Measurements from ENCODE around the gene SLC1A4. TPM values are rescaled to one million over a fixed set of nuclear protein-coding genes. Genes with fewer than 3 reads are reported as not detected.

The SLC1A4 gene
- polyA plus RNA-seq, 3 donors = 3.2 to 4.5 (median 4.4) TPM

DNA sequence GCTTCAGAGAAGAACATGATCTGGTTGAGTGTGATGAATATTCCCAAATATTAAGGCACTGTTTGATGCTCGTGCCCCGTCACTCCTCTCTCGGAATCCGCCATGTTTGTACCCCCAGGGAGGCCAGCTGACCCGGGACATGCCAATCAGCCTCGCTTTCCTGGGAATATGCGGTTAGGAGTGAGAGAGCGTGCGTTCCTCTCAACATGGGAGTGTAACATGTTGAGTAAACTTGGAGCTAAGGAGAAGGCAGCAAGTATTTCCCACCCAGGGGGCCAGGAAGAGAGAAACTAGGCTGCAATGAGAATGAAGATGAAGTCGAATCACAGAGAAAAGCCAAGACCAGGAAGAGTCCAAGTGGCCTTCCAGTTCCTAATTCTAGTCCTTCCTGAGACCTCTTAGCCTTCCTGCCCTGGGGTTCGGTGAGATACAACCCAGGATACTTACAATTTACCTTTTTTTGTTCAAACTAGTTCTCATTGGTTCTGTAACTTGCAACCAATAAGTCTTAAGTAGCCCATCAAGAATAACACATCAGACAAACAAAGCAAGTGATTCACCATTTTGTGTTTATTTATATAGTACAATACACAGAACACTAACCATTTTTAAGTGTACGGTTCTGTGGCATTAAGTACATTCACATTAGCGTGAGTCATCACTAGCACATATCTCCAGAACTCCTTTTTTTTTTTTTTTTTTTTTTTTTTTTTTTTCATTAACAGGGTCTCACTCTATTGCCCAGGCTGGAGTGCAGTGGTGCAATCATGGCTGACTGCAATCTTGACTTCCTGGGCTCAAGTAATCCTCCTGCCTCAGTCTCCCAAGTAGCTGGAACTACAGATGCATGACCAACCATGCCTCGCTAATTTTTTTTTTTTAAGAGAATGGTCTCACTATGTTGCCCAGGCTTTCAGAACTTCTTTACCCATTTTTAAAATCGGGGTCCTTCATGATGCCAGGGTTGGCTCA, 36.4 kb upstream of the SLC1A4 start:
- Histone ChIP-seq H3K4me1 (ENCODE audit: control insufficient read depth in 1 of 2, insufficient read depth in 2 of 2, low read length in 2 of 2) (peaks cover 10 to 11% of the 10 kb centered on the region in 2 donors), H3K79me2 (ENCODE audit: insufficient read depth, low read length) (no peaks in the 10 kb centered on the region), H3K9ac (ENCODE audit: insufficient read depth, low read length, poor library complexity, severe bottlenecking) (no peak overlapping the region), H3K36me3 (replicated peaks in 1 of 2; ENCODE audit: control insufficient read depth in 1 of 2, insufficient read depth in 2 of 2, low read length in 2 of 2) (no peaks in the 10 kb centered on the region), H3K4me2 (replicated peaks; ENCODE audit: extremely low read depth, low read length, poor library complexity, severe bottlenecking) (no peak overlapping the region), H3K4me3 (replicated peaks in 1 of 3; ENCODE audit: low read depth in 2 of 3, low read length in 3 of 3) (no peak overlapping the region), H3K9me3 (replicated peaks in 1 of 2; ENCODE audit: control insufficient read depth in 1 of 2, insufficient read depth in 1 of 2, low read length in 2 of 2) (peaks cover 0 to 3% of the 10 kb centered on the region in 2 donors), H3K27ac (ENCODE audit: low read depth in 1 of 2, low read length in 2 of 2) (no peak overlapping the region), H3K27me3 (ENCODE audit: control insufficient read depth in 2 of 2, insufficient read depth in 2 of 2, low read length in 2 of 2) (no peaks in the 10 kb centered on the region), H2AFZ (ENCODE audit: insufficient read depth, low read depth, low read length, poor library complexity, severe bottlenecking) (no peak overlapping the region), H4K20me1 (ENCODE audit: insufficient read depth, low read length) (no peaks in the 10 kb centered on the region)
- Mint-ChIP-seq H3K9me3 (peaks cover 0 to 5% (median 3%) of the 10 kb centered on the region in 7 donors), H3K27me3 (ENCODE audit: low read depth in 3 of 3) (peaks cover 0 to 1% (median 1%) of the 10 kb centered on the region in 3 donors), H3K4me3 (no peak overlapping the region), H3K36me3 (no peaks in the 10 kb centered on the region), H3K27ac (peak overlapping the region in 1 of 7 donors; percentile 26), H3K4me1 (peaks cover 26% of the 10 kb centered on the region)
- WGBS (ENCODE audit: insufficient coverage) = 94% methylated on average over 8 of the region's 15 CpGs
- intact Hi-C loops (cut with micrococcal nuclease) = no loop called here
- no peak for TF ChIP-seq CTCF (IDR thresholded peaks at IDR 0.05)
- no peak for DNase-seq

DNA sequence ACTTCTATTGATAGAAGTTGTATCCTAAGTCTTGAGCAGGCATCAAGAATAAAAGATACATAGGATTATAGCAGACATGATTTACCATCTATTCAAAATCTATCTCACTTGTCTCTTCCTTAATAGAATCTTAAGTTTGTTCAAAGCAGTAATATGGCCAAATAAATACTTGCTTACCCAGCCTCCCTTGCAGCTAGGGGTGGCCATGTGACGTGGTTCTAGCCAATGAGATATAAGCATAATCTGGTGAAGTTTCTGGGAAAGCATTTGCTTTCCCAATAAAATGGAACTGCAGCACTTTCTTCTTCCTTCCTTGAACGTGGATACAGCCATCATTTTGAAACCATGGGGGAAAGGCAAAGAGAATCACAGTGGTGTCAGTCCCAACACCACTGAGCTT, 33.7 kb upstream of the SLC1A4 start:
- H2AFZ ChIP-seq (ENCODE audit: insufficient read depth, low read depth, low read length, poor library complexity, severe bottlenecking) = no peak overlapping the region
- DNase-seq = no peak
- no peak overlapping the region for H3K27ac ChIP-seq (ENCODE audit: low read depth in 1 of 2, low read length in 2 of 2)
- TF ChIP-seq CTCF (IDR thresholded peaks at IDR 0.05) = no peak
- H3K36me3 ChIP-seq (replicated peaks in 1 of 2; ENCODE audit: control insufficient read depth in 1 of 2, insufficient read depth in 2 of 2, low read length in 2 of 2) = no peaks in the 10 kb centered on the region
- H3K9ac ChIP-seq (ENCODE audit: insufficient read depth, low read length, poor library complexity, severe bottlenecking) = no peak overlapping the region
- Mint-ChIP-seq H3K27ac (no peak overlapping the region), H3K4me3 (no peak overlapping the region), H3K4me1 (peaks cover 14% of the 10 kb centered on the region), H3K9me3 (peaks cover 0 to 7% (median 3%) of the 10 kb centered on the region in 7 donors), H3K27me3 (ENCODE audit: low read depth in 3 of 3) (peaks cover 0 to 1% (median 0%) of the 10 kb centered on the region in 3 donors), H3K36me3 (no peaks in the 10 kb centered on the region)
- no peaks in the 10 kb centered on the region for H4K20me1 ChIP-seq (ENCODE audit: insufficient read depth, low read length)
- no peaks in the 10 kb centered on the region for H3K27me3 ChIP-seq (ENCODE audit: control insufficient read depth in 2 of 2, insufficient read depth in 2 of 2, low read length in 2 of 2)
- WGBS (ENCODE audit: insufficient coverage) = no CpG with 5 or more reads among the region's 2 CpGs
- no peaks in the 10 kb centered on the region for H3K79me2 ChIP-seq (ENCODE audit: insufficient read depth, low read length)
- H3K4me3 ChIP-seq (replicated peaks in 1 of 3; ENCODE audit: low read depth in 2 of 3, low read length in 3 of 3) = no peak overlapping the region
- no peak overlapping the region for H3K4me2 ChIP-seq (replicated peaks; ENCODE audit: extremely low read depth, low read length, poor library complexity, severe bottlenecking)
- H3K9me3 ChIP-seq (replicated peaks in 1 of 2; ENCODE audit: control insufficient read depth in 1 of 2, insufficient read depth in 1 of 2, low read length in 2 of 2) = peaks cover 0 to 3% of the 10 kb centered on the region in 2 donors
- intact Hi-C loops (cut with micrococcal nuclease) = no loop called here
- peaks cover 10 to 11% of the 10 kb centered on the region in 2 donors for H3K4me1 ChIP-seq (ENCODE audit: control insufficient read depth in 1 of 2, insufficient read depth in 2 of 2, low read length in 2 of 2)
